Left ventricle myocardium inferior (tissue), 1 donor: ENCODE measurements around the gene IGSF22. TPM values are rescaled to one million over a fixed set of nuclear protein-coding genes. Genes with fewer than 3 reads are reported as not detected.

Source experiments
- DNase-seq: peaks from one replicate; pipeline ENCODE4 v3.0.0-alpha.2; 2020
- H3K27ac ChIP-seq: fragments of 200-600 bp; replicated peaks from 2 replicates; pipeline ENCODE4 v1.8.0; 2021
- H3K27me3 ChIP-seq: fragments of 200-600 bp; 2 replicates; pipeline ENCODE4 v1.8.0; 2021; ENCODE audit warnings: low read depth
- H3K36me3 ChIP-seq: fragments of 200-600 bp; 2 replicates; pipeline ENCODE4 v1.8.0; 2021
- H3K4me1 ChIP-seq: fragments of 200-600 bp; 2 replicates; pipeline ENCODE4 v1.8.0; 2021
- H3K4me3 ChIP-seq: fragments of 200-600 bp; 2 replicates; pipeline ENCODE4 v1.8.0; 2021; ENCODE audit warnings: mild to moderate bottlenecking, moderate library complexity
- H3K9me3 ChIP-seq: fragments of 200-600 bp; replicated peaks from 2 replicates; pipeline ENCODE4 v1.8.0; 2021
- intact Hi-C: fragments of 100-400 bp; cut with micrococcal nuclease; formaldehyde crosslinking; loops from one replicate; pipeline ENCODE4 v1.11.0; 2022
- long read RNA-seq: library from polyadenylated mRNA; unstranded; transcript quantifications from one replicate; pipeline ENCODE4 v2.0.0, GENCODE V29; 2021
- total RNA-seq: library from RNA; stranded (reverse); fragmentation: NEBNext Ultra II Directional; extraction: Animal tissue kit (Norgen Biotek cat#: 25700); gene quantifications from one replicate; pipeline ENCODE4 v1.2.1, GENCODE V29; 2021
- TF ChIP-seq, protein P1 (sequence below): fragments of 200-600 bp; IDR thresholded peaks from 2 replicates; pipeline ENCODE4 v1.8.0; 2021; ENCODE audit warnings: antibody characterized with exemption, mild to moderate bottlenecking, borderline replicate concordance
- donor health status: DM: no; HTN: yes; CAD: no; lungs with severe emphysema.

Gene IGSF22
- 0.49 TPM for total RNA-seq
- long read RNA-seq, partial matches to known transcripts = 1 of 1 reads
- long read RNA-seq, other reads (novel, unspliced or antisense) = 0 of 1 reads

DNA sequence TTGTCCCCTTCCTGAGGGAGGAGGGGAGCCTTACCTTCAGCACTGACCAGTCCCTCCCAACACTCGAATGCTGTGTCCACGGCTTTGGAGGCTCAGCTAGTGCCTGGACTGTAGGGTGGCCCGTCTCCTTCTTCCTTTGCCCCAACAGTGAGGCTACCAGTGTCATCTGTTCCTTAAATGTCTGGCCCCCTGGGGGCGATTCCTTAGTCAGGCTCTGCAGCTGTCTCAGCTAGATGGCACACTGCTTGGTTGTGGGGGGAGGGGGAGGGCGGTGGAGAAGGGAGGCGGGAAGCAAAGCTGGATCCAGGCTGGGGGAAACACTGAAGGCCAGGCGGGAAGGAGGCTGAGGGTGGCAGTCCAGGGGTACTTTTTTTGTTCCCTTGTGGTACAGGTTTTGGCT is at the start of gene IGSF22:
IGSF22 (minus strand) TSS at position 149 of the 400 bp plus-strand sequence. CDS start 1,952 bp downstream, outside the sequence.
- H3K4me3 ChIP-seq = no peak within 1 kb of the TSS
- H3K27me3 ChIP-seq = no peaks in the 10 kb centered on the region
- no peak within 1 kb of the TSS for H3K27ac ChIP-seq
- no peak for DNase-seq
- H3K4me1 ChIP-seq = peaks cover 17% of the 10 kb centered on the region
- no peaks in the 10 kb centered on the region for H3K36me3 ChIP-seq
- intact Hi-C loops = no loop called here
- TF ChIP-seq, protein P1, sequence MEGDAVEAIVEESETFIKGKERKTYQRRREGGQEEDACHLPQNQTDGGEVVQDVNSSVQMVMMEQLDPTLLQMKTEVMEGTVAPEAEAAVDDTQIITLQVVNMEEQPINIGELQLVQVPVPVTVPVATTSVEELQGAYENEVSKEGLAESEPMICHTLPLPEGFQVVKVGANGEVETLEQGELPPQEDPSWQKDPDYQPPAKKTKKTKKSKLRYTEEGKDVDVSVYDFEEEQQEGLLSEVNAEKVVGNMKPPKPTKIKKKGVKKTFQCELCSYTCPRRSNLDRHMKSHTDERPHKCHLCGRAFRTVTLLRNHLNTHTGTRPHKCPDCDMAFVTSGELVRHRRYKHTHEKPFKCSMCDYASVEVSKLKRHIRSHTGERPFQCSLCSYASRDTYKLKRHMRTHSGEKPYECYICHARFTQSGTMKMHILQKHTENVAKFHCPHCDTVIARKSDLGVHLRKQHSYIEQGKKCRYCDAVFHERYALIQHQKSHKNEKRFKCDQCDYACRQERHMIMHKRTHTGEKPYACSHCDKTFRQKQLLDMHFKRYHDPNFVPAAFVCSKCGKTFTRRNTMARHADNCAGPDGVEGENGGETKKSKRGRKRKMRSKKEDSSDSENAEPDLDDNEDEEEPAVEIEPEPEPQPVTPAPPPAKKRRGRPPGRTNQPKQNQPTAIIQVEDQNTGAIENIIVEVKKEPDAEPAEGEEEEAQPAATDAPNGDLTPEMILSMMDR = no peak
- no peaks in the 10 kb centered on the region for H3K9me3 ChIP-seq

GRCh38 chr11:18774801-18775200 is 48.8 kb upstream of the IGSF22 start:
- no peaks in the 10 kb centered on the region for H3K36me3 ChIP-seq
- intact Hi-C loops = no loop called here

DNA sequence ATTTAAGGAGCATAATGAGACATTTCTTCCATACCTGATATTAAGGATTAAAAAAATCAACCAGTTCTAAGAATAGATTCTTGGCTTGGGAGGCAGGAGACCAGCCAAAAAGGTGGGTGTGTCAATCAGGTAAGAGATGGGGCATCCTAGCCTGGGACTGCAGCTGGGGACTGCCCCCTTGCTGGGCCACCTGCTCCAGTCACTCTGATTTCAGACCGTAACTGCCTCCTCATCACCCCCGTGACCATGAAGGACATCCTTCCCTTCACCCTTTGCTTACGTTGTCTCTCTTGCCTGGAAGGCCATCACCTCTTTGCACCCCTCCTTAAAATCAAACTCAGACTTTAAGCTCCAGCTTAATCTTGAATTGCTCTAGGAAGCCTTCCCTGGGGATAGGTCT is 47.7 kb upstream of the IGSF22 start:
- DNase-seq = no peak

More at GRCh38 chr11:18774801-18775200, 48.8 kb upstream of the IGSF22 start:
- H3K4me1 ChIP-seq = no peaks in the 10 kb centered on the region
- TF ChIP-seq, protein P1 = no peak
- DNase-seq = no peak
- no peak overlapping the region for H3K4me3 ChIP-seq
- H3K27me3 ChIP-seq = peaks cover 31% of the 10 kb centered on the region
- no peak overlapping the region for H3K27ac ChIP-seq
- no peaks in the 10 kb centered on the region for H3K9me3 ChIP-seq

GRCh38 chr11:18773104-18773503 is 47.1 kb upstream of the IGSF22 start:
- intact Hi-C loops = no loop called here
- H3K27me3 ChIP-seq = peaks cover 31% of the 10 kb centered on the region
- TF ChIP-seq, protein P1 = no peak

More for the DNA sequence above, 47.7 kb upstream of the IGSF22 start:
- Histone ChIP-seq H3K27ac (no peak overlapping the region), H3K4me3 (no peak overlapping the region), H3K4me1 (no peaks in the 10 kb centered on the region), H3K9me3 (no peaks in the 10 kb centered on the region), H3K36me3 (no peaks in the 10 kb centered on the region), H3K27me3 (peaks cover 31% of the 10 kb centered on the region)
- intact Hi-C loops = no loop called here
- TF ChIP-seq, protein P1 = no peak

DNA sequence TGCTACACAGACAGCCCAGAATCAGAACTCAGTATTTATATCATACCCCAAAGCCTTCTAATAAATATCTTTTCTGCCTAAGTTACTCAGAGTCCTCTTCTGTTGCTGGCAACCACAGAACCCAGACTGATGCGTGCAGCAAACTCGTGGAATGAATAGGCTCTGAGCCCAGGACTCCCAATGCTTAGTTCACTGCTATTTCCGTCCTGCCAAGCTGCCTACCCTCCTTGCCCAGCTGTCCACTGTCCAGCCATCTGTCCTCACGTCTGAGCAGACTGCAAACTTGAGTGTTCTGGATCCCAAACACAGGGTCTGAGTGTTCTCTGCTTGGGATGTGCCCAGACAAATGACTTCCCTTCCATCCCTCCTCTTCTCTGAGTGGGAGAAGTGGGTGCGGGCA is 46.2 kb upstream of the IGSF22 start:
- intact Hi-C loops = no loop called here
- Histone ChIP-seq H3K27ac (no peak overlapping the region), H3K4me1 (no peaks in the 10 kb centered on the region), H3K27me3 (peaks cover 31% of the 10 kb centered on the region), H3K36me3 (no peaks in the 10 kb centered on the region), H3K9me3 (no peaks in the 10 kb centered on the region), H3K4me3 (no peak overlapping the region)
- TF ChIP-seq, protein P1 = no peak
- no peak for DNase-seq

More at GRCh38 chr11:18773104-18773503, 47.1 kb upstream of the IGSF22 start:
- Histone ChIP-seq H3K9me3 (no peaks in the 10 kb centered on the region), H3K4me1 (no peaks in the 10 kb centered on the region), H3K36me3 (no peaks in the 10 kb centered on the region), H3K4me3 (no peak overlapping the region), H3K27ac (no peak overlapping the region)
- DNase-seq = no peak
